Measurements from ENCODE around the gene HAUS7. TPM values are rescaled to one million over a fixed set of nuclear protein-coding genes. Genes with fewer than 3 reads are reported as not detected.

HAUS7 gene
- total and polyA plus RNA-seq, 2 of the 8 experiments (the other 6 are each of a cell fraction or from before 2014, with no cell fraction given): 45.4 to 54.0 TPM

GRCh38 chrX:153407736-153408135, 62.6 kb downstream of the HAUS7 start (continued):
- TF ChIP-seq TAF7 (optimal IDR thresholded peaks at IDR 0.05; ENCODE audit: borderline replicate concordance, low read depth, low read length) (no peak), SP2 (IDR thresholded peaks at IDR 0.05; ENCODE audit: low read length) (no peak), SP4 (IDR thresholded peaks at IDR 0.05; ENCODE audit: low read length) (no peak), HDAC6 (IDR thresholded peaks at IDR 0.05; ENCODE audit: low read depth, low read length) (no peak), ATF2 (IDR thresholded peaks at IDR 0.05; ENCODE audit: low read length) (no peak)
